ENCODE measurements around the gene CLMP. TPM values are rescaled to one million over a fixed set of nuclear protein-coding genes. Genes with fewer than 3 reads are reported as not detected.

Gene CLMP
- total RNA-seq, 1 experiment from 2014 or later = 5.4 TPM

- Histone ChIP-seq H3K27me3 (ENCODE audit: insufficient read depth, low read depth) (no peaks in the 10 kb centered on the region), H4K20me1 (ENCODE audit: insufficient read depth) (no peaks in the 10 kb centered on the region), H3K9me2 (ENCODE audit: insufficient read depth) (no peaks in the 10 kb centered on the region), H3K4me2 (peak overlapping the region; percentile 30; the same call in 1 of the 2 replicates), H3K79me2 (ENCODE audit: low read depth) (peaks cover 29% of the 10 kb centered on the region), H3K4me1 (replicated peaks; ENCODE audit: insufficient read depth) (peaks cover 90% of the 10 kb centered on the region), H3K4me3 (no peak overlapping the region), H3K9me3 (ENCODE audit: insufficient read depth, low read depth) (no peaks in the 10 kb centered on the region), H2AFZ (no peak overlapping the region), H3F3A (ENCODE audit: insufficient read depth, low read depth) (peaks cover 46% of the 10 kb centered on the region), H3K36me3 (ENCODE audit: low read depth) (no peaks in the 10 kb centered on the region), H3K27ac (peak overlapping the region; percentile 2; the same call in 1 of the 2 replicates)
- ChIA-PET CTCF (no interaction called here), POLR2A (ENCODE audit: unreplicated experiment) (no interaction called here)
- TF ChIP-seq CTCF (conservative IDR thresholded peaks at IDR 0.05) (no peak), EZH2 (IDR thresholded peaks at IDR 0.05; ENCODE audit: low read depth) (no peak)
- DNase-seq = peak in 1 of 2 experiments; percentile 57
- intact Hi-C loops (cut with micrococcal nuclease; ENCODE audit: unreplicated experiment) = loop anchor here (5.0 to 10.0 kb wide), 2 partner anchors 36 to 69 kb away; no protein-coding TSS in a partner anchor
- BruUV-seq (replicated peaks) = no TSS peak
These were observed 11.5 kb downstream of the CLMP start for GRCh38 chr11:123183391-123184099.

GRCh38 chr11:123181767-123182500 lies 13.1 kb downstream of the CLMP start:
- Histone ChIP-seq H3K9me2 (ENCODE audit: insufficient read depth) (no peaks in the 10 kb centered on the region), H3K79me2 (ENCODE audit: low read depth) (peaks cover 24% of the 10 kb centered on the region), H3F3A (ENCODE audit: insufficient read depth, low read depth) (peaks cover 35% of the 10 kb centered on the region), H3K4me1 (replicated peaks; ENCODE audit: insufficient read depth) (peaks cover 73% of the 10 kb centered on the region), H3K27me3 (ENCODE audit: insufficient read depth, low read depth) (no peaks in the 10 kb centered on the region), H3K4me3 (no peak overlapping the region), H3K9me3 (ENCODE audit: insufficient read depth, low read depth) (0 out of 2 replicates have a peak, but pooled peaks cover 4% of the 10 kb centered on the region), H3K4me2 (no peak overlapping the region), H3K36me3 (ENCODE audit: low read depth) (no peaks in the 10 kb centered on the region), H3K27ac (peak overlapping the region; percentile 87), H2AFZ (no peak overlapping the region), H4K20me1 (ENCODE audit: insufficient read depth) (no peaks in the 10 kb centered on the region)
- CTCF ChIA-PET = no interaction called here
- TF ChIP-seq CTCF (conservative IDR thresholded peaks at IDR 0.05) (no peak), EZH2 (IDR thresholded peaks at IDR 0.05; ENCODE audit: low read depth) (no peak)
- intact Hi-C loops (cut with micrococcal nuclease; ENCODE audit: unreplicated experiment) = loop anchor here (5.0 to 10.0 kb wide), 2 partner anchors 35 to 67 kb away; no protein-coding TSS in a partner anchor
- no peak for DNase-seq
- POLR2A ChIA-PET (ENCODE audit: unreplicated experiment) = interaction anchor here (0.5 kb wide), 1 partner anchor 328 kb away, joined by 7 read pairs; no protein-coding TSS in a partner anchor
- BruUV-seq (replicated peaks) = no TSS peak

- H3K9me2 ChIP-seq (ENCODE audit: insufficient read depth) = no peaks in the 10 kb centered on the region
- POLR2A ChIA-PET (ENCODE audit: unreplicated experiment) = no interaction called here
- H3K79me2 ChIP-seq (ENCODE audit: low read depth) = peaks cover 24% of the 10 kb centered on the region
These were observed 14.0 kb downstream of the CLMP start for GRCh38 chr11:123181075-123181474.

More at GRCh38 chr11:123181075-123181474, 14.0 kb downstream of the CLMP start:
- DNase-seq = no peak
- H3K4me2 ChIP-seq = peak overlapping the region; percentile 29; the same call in 1 of the 2 replicates
- peak overlapping the region; percentile 87 for H3K27ac ChIP-seq
- no peak overlapping the region for H3K4me3 ChIP-seq
- no TSS peak for BruUV-seq (replicated peaks)
- intact Hi-C loops (cut with micrococcal nuclease; ENCODE audit: unreplicated experiment) = loop anchor here (5.0 to 10.0 kb wide), 2 partner anchors 34 to 66 kb away; no protein-coding TSS in a partner anchor
- H3K9me3 ChIP-seq (ENCODE audit: insufficient read depth, low read depth) = 0 out of 2 replicates have a peak, but pooled peaks cover 4% of the 10 kb centered on the region
- H3K4me1 ChIP-seq (replicated peaks; ENCODE audit: insufficient read depth) = peaks cover 71% of the 10 kb centered on the region
- CTCF ChIA-PET = no interaction called here
- H3K27me3 ChIP-seq (ENCODE audit: insufficient read depth, low read depth) = no peaks in the 10 kb centered on the region
- H3K36me3 ChIP-seq (ENCODE audit: low read depth) = no peaks in the 10 kb centered on the region
- TF ChIP-seq EZH2 (IDR thresholded peaks at IDR 0.05; ENCODE audit: low read depth) (no peak), CTCF (conservative IDR thresholded peaks at IDR 0.05) (no peak)
- no peaks in the 10 kb centered on the region for H4K20me1 ChIP-seq (ENCODE audit: insufficient read depth)
- H2AFZ ChIP-seq = no peak overlapping the region
- peaks cover 30% of the 10 kb centered on the region for H3F3A ChIP-seq (ENCODE audit: insufficient read depth, low read depth)
